CD4-positive, alpha-beta T cell (primary cell): ENCODE results near the gene C1GALT1. TPM values are rescaled to one million over a fixed set of nuclear protein-coding genes. Genes with fewer than 3 reads are reported as not detected.

ENCODE experiments used
- ATAC-seq: fragments of 200-7000 bp; cut with Tn5 transposase; one replicate; pipeline ENCODE4 v1.10.0; 2022; ENCODE audit warnings: mild to moderate bottlenecking; ENCODE audit not compliant: poor library complexity
- CTCF ChIA-PET: fragments of 350-600 bp; sonication (Branson Sonifier 250); formaldehyde crosslinking; loops from one replicate; lab custom pipeline; 2021; ENCODE audit warnings: antibody characterized with exemption, inconsistent platforms; lab: Charles Lee
- POLR2A ChIA-PET: fragments of 350-600 bp; sonication (Branson Sonifier 250); formaldehyde crosslinking; loops from one replicate; lab custom pipeline; 2021; ENCODE audit warnings: antibody characterized with exemption, inconsistent platforms; lab: Charles Lee
- DNase-seq, 14 experiments: peaks; one replicate each; pipeline ENCODE4 v3.0.0-alpha.2; 2013 to 2020; ENCODE audit warnings: mixed read lengths in 2 of 14
- H3K27ac ChIP-seq, 2 donors: one replicate each; pipeline versions ENCODE4 v1.5.1 to v1.7.0; 2013; ENCODE audit warnings: low read length in 2 of 2, low read depth in 1 of 2, mild to moderate bottlenecking in 1 of 2
- H3K27me3 ChIP-seq, 2 experiments: 1 replicate in 1 of 2; 2 replicates in 1 of 2; pipeline versions ENCODE4 v1.6.1 to v1.7.0; 2013; ENCODE audit warnings: low read length in 2 of 2, control low read depth in 1 of 2, mild to moderate bottlenecking in 1 of 2, moderate library complexity in 1 of 2; ENCODE audit not compliant: insufficient read depth in 2 of 2, control insufficient read depth in 1 of 2
- H3K36me3 ChIP-seq: one replicate; pipeline ENCODE4 v1.6.1; 2013; ENCODE audit warnings: low read length, control low read depth; ENCODE audit not compliant: insufficient read depth
- H3K4me1 ChIP-seq: one replicate; pipeline ENCODE4 v1.6.1; 2013; ENCODE audit warnings: low read length, control low read depth; ENCODE audit not compliant: insufficient read depth
- H3K4me3 ChIP-seq: one replicate; pipeline ENCODE4 v1.5.1; 2013; ENCODE audit warnings: mild to moderate bottlenecking, low read length, moderate library complexity
- H3K9me3 ChIP-seq, 2 experiments: 1 replicate in 1 of 2; 2 replicates in 1 of 2; pipeline versions ENCODE4 v1.6.1 to v1.7.0; 2013; ENCODE audit warnings: low read length in 2 of 2, mild to moderate bottlenecking in 2 of 2, control low read depth in 1 of 2, moderate library complexity in 1 of 2; ENCODE audit not compliant: control insufficient read depth in 1 of 2, insufficient read depth in 1 of 2
- H3K27ac Mint-ChIP-seq: one replicate; pipeline ENCODE4 v1.8.0; 2020; ENCODE audit warnings: mixed read lengths
- H3K27me3 Mint-ChIP-seq: one replicate; pipeline ENCODE4 v1.8.0; 2021; ENCODE audit warnings: mixed read lengths
- H3K36me3 Mint-ChIP-seq: one replicate; pipeline ENCODE4 v1.8.0; 2021; ENCODE audit warnings: low read depth, mixed read lengths
- H3K4me1 Mint-ChIP-seq: one replicate; pipeline ENCODE4 v1.8.0; 2021; ENCODE audit warnings: low read depth, mixed read lengths
- H3K4me3 Mint-ChIP-seq: one replicate; pipeline ENCODE4 v1.8.0; 2020; ENCODE audit warnings: mild to moderate bottlenecking, mixed read lengths
- H3K9me3 Mint-ChIP-seq: one replicate; pipeline ENCODE4 v1.8.0; 2020; ENCODE audit warnings: mixed read lengths
- CTCF ChIP-seq: fragments of 200-600 bp; IDR thresholded peaks from one replicate; pipeline ENCODE4 v1.8.0; 2022; ENCODE audit warnings: antibody characterized with exemption, mild to moderate bottlenecking
- intact Hi-C, 2 experiments: fragments of 100-400 bp; cut with DNase I in 1 of 2; cut with micrococcal nuclease in 1 of 2; formaldehyde crosslinking; loops; one replicate each; pipeline versions ENCODE4 v1.15.1 to v1.9.0; 2023 to 2025; cut with DNase I, micrococcal nuclease
- total RNA-seq, 174 experiments: library from RNA in 2 of 174; stranded (reverse) in 2 of 174; gene quantifications; one replicate each; pipeline ENCODE4 v1.2.3 and lab custom pipeline; 2021 to 2026

Gene C1GALT1
- total RNA-seq, 2 experiments from 2014 or later: 49.4 to 51.9 TPM

GRCh38 chr7:7292608-7293007, 110.3 kb downstream of the C1GALT1 start:
- H3K4me3 Mint-ChIP-seq: no peak overlapping the region
- no peak for TF ChIP-seq CTCF
- ChIA-PET CTCF (no interaction called here), POLR2A (no interaction called here)
- H3K27me3 ChIP-seq: no peaks in the 10 kb centered on the region
- H3K27me3 Mint-ChIP-seq: no peaks in the 10 kb centered on the region
- peaks cover 3% of the 10 kb centered on the region for H3K9me3 Mint-ChIP-seq
- H3K27ac Mint-ChIP-seq: no peak overlapping the region
- H3K4me1 Mint-ChIP-seq: no peaks in the 10 kb centered on the region
- H3K36me3 ChIP-seq: no peaks in the 10 kb centered on the region
- intact Hi-C loops: no loop called here
- no peak overlapping the region for H3K27ac ChIP-seq
- H3K9me3 ChIP-seq: no peaks in the 10 kb centered on the region
- no peaks in the 10 kb centered on the region for H3K4me1 ChIP-seq
- H3K4me3 ChIP-seq: no peak overlapping the region
- DNase-seq: no peak
- H3K36me3 Mint-ChIP-seq: no peaks in the 10 kb centered on the region
- no peak for ATAC-seq

GRCh38 chr7:7293092-7293491, 110.7 kb downstream of the C1GALT1 start:
- H3K4me1 ChIP-seq: no peaks in the 10 kb centered on the region
- POLR2A ChIA-PET: no interaction called here
- Mint-ChIP-seq H3K27me3 (no peaks in the 10 kb centered on the region), H3K9me3 (peaks cover 3% of the 10 kb centered on the region), H3K4me1 (no peaks in the 10 kb centered on the region), H3K36me3 (no peaks in the 10 kb centered on the region), H3K4me3 (no peak overlapping the region), H3K27ac (no peak overlapping the region)
- ATAC-seq (no peak), DNase-seq (no peak)
- no peaks in the 10 kb centered on the region for H3K9me3 ChIP-seq
- TF ChIP-seq CTCF: no peak
- no peaks in the 10 kb centered on the region for H3K36me3 ChIP-seq
- H3K27ac ChIP-seq: no peak overlapping the region
- intact Hi-C loops: no loop called here
- CTCF ChIA-PET: no interaction called here
- no peaks in the 10 kb centered on the region for H3K27me3 ChIP-seq
- no peak overlapping the region for H3K4me3 ChIP-seq

GRCh38 chr7:7294911-7295310, 112.6 kb downstream of the C1GALT1 start:
- DNase-seq (no peak), ATAC-seq (no peak)
- intact Hi-C loops: no loop called here
- Mint-ChIP-seq H3K36me3 (no peaks in the 10 kb centered on the region), H3K27ac (no peak overlapping the region), H3K4me3 (no peak overlapping the region), H3K27me3 (no peaks in the 10 kb centered on the region), H3K9me3 (peaks cover 3% of the 10 kb centered on the region), H3K4me1 (no peaks in the 10 kb centered on the region)
- H3K4me3 ChIP-seq: no peak overlapping the region
- no peaks in the 10 kb centered on the region for H3K36me3 ChIP-seq
- H3K27ac ChIP-seq: no peak overlapping the region
- H3K4me1 ChIP-seq: no peaks in the 10 kb centered on the region
- no peaks in the 10 kb centered on the region for H3K9me3 ChIP-seq
- TF ChIP-seq CTCF: no peak
- POLR2A ChIA-PET: no interaction called here
- no peaks in the 10 kb centered on the region for H3K27me3 ChIP-seq
- CTCF ChIA-PET: no interaction called here
